Measurements from ENCODE around the gene FOXJ2.

DNA sequence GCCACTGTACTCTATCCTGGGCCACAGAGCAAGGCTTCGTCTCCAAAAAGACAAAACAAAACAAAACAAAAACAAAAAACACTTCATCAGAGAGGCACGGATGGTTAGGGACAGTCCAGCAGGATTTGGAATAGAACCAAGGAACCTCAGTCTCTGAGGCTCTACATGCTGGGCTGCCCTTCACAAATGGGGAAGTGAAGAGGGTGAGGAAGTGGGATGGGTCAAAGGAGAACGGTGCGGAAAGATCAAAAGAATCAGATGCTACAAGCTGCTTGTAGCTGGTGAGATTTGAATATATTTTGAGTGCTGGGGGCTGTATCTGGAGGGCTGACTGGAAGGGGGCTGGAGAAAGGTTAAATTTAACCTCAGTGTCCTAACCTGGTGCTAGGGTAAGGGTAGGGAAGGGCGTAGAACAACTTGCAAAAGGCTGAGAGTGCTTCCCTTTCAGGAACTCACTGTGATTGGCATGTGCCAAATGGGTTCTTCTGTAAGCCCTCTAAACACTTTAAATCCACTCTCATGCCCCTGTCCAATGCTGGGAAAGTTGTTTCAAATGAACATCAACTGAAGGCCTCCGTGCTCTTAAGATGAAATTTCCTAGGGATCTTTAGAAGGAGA is 4.6 kb downstream of the FOXJ2 start:
- peak; percentile 97 for TF ChIP-seq SPI1 (IDR thresholded peaks at IDR 0.05; ENCODE audit: low read depth, low read length)
- no peak for TF ChIP-seq POLR2AphosphoS5 (IDR thresholded peaks at IDR 0.05; ENCODE audit: low read depth, low read length)
- TF ChIP-seq TAF1 (IDR thresholded peaks at IDR 0.05; ENCODE audit: low read depth, low read length), result no peak
